Ureter (tissue), 1 donor: Measurements from ENCODE around the gene RTP2. TPM values are rescaled to one million over a fixed set of nuclear protein-coding genes. Genes with fewer than 3 reads are reported as not detected.

Experiments
- DNase-seq: peaks from one replicate; pipeline ENCODE4 v3.0.0-alpha.2; 2020; ENCODE audit warnings: low spot score
- total RNA-seq: library from RNA; stranded (reverse); gene quantifications from one replicate; pipeline ENCODE4 v1.2.4, GENCODE V29; 2023
- donor health status: DM: yes; HTN: yes; CAD: no.

RTP2 gene
- total RNA-seq = not detected

- DNase-seq = no peak
Observed at GRCh38 chr3:187702507-187703033, at the start of gene RTP2. TSS of gene RTP2 (minus strand) at chr3:187702557. CDS start at chr3:187702128, 429 bp downstream.

DNA sequence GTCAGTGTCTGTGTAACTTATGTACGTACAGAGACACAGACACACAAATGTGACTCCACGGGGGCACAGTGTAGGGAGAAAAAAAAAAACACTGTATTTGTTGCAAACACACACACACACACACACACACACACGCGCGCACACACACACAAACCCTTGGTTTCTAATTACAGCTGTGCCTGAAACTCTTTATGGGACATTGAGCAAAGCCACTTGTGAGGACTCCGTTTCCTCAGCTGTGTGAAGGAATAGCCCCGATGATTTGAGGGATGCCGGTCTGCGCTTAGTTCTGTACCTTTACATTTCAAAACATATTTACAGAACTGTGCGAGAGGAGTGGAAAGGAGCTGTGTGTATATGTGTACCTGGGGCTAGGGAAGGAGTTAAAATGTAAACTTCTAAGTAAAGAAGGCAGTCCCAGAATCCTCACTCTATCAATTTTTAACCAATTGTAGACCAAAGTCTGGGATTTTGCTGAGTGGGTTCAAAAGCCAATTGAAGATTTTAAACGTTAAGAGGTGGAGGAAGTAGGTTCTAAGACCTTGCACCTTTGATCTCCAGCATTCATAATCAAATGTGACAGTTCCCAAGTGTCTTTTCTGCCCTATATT, 48.3 kb upstream of the RTP2 start:
- no peak for DNase-seq

- peak; percentile 84 for DNase-seq
Observed at GRCh38 chr3:187750006-187750512, 47.7 kb upstream of the RTP2 start.

- peak; percentile 93 for DNase-seq
Observed at GRCh38 chr3:187748050-187748481, 45.7 kb upstream of the RTP2 start.

GRCh38 chr3:187747506-187747905, 45.1 kb upstream of the RTP2 start:
- DNase-seq = no peak

DNA sequence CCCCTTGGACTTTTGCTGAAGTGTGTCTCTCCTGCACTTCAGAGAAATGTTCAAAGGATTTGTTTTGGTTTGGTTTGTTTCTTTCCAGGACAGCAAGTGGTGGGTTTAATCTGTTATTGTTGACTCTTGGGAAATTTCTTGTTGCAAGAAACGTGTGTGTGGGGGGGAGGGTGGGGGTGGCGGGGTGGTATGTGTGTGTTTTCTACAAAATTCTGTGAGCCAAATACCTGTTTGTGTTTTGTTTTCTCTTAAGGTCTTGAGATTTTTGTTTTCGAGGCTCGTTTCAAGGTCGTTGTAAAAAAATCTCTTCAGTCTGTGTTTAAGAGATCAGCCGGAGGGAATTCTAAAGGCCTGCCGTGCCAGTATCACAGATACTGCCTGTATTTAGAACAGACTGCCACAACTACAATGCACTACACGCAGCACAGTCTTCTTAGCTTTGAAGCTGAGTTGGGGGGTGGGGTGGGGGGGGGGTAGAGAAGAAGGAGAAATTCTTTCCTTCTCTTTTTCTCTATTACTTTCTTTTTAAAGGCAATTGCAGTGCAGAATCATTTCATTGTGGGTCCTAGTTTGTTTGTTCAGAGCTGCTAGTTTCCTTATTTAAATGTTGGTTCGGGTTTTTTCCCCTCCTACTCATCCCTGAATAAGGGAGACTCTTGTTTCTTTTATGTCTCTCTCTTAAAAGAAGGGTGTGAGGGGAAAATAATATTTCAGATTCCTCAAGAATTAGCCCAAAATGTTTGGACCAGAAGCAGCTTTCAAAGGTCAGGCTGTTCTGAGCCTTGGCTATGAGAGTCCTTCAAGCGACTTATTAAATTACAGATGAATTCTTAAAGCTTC, 44.3 kb upstream of the RTP2 start:
- no peak for DNase-seq

- no peak for DNase-seq
Observed at GRCh38 chr3:187746059-187746441, 43.7 kb upstream of the RTP2 start.

- DNase-seq = peak; percentile 95
Observed at GRCh38 chr3:187745201-187746058, 43.1 kb upstream of the RTP2 start, which contains the start of gene BCL6. TSS of gene BCL6 (minus strand) at chr3:187745468. CDS start at chr3:187733693, 11,775 bp downstream.

DNA sequence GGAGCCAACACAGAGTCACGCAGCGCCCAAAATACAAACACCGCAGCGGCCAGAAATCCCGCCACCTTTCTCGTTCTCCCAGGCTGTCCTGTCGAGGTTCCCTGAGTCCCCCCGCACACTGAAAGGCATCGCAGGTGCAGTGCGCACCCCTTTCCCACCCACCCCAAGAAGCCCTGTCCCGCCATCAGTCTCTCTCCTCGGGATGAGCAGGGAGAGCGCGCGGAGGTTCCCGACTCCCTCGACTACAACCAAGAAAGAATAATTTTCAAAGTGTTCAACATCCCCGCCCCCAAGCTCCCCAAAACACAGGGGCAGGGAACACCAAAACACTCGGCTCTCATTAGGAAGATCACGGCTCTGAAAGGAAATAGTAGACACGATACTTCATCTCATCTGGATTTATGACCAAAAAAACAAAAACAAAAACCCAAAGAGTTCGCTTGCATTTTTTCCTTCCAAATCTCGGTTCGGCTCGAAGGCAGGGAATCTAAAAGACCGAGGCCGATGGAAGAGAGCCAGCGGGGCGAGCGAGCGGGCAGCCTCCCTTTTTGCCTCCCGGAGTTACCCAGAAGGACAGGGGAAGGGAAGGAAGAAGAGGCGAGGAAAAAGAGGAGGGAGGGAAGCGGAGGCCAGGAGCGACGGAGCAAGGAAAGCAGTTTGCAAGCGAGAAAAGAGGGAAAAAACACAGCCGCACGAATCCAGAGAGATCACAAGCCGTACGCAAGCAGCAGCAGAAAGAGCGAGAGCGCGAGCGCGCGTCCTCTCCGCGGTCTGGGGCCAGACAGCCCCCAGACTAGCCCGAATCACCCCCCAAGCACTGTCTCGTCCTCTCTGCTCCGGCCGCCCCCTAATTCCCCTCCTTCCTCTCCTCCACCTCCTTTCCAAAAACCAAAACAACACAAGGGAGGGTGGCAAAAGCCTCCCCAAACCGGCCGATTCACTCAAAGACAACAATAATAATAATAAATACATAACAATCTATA, 42.1 kb upstream of the RTP2 start:
- peak; percentile 66 for DNase-seq

DNA sequence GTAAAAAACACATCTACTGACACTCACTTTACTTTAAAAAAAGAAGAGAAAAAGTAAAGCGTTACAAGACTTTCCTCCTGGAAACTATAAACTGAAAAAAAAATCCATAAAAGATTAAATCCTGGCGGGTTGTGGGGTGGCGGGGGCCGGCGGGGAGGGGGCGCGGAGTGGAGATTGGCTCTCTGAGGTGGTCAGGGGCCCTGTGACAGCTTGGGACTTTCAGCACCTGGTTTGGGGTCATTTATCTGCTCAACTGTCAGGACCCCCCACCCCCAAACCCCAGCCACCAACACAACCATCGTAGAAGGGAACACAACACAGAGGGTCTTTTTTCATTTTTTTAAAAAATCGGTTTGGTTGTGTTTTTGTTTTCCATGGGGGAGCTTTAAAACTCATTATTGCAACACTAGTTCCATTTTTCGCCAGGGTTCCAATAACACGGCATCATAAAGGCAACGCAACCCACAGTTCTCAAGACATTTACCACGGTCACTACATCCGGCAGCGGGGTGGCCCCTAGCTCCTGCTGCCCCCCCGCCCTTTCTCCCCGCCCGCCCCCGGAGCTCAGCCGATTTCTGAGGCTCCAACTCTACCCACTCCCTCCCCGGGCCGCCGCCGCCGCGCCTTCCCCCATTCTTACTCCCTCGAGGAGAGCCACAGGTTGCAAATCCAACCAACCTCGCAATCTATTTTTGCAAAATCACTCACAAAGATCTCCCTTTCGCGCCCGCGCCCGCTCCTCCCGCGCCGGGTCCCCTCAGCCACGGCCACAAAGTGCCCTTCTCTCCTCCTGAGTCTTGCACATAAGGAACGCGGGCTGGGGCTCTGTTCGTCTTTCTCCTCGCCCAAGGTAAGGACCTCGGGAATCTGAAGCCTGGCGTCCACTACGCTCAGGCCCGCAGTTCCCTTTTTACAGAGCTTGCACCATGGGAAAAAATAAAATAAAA, 41.1 kb upstream of the RTP2 start:
- DNase-seq = peak; percentile 77

DNA sequence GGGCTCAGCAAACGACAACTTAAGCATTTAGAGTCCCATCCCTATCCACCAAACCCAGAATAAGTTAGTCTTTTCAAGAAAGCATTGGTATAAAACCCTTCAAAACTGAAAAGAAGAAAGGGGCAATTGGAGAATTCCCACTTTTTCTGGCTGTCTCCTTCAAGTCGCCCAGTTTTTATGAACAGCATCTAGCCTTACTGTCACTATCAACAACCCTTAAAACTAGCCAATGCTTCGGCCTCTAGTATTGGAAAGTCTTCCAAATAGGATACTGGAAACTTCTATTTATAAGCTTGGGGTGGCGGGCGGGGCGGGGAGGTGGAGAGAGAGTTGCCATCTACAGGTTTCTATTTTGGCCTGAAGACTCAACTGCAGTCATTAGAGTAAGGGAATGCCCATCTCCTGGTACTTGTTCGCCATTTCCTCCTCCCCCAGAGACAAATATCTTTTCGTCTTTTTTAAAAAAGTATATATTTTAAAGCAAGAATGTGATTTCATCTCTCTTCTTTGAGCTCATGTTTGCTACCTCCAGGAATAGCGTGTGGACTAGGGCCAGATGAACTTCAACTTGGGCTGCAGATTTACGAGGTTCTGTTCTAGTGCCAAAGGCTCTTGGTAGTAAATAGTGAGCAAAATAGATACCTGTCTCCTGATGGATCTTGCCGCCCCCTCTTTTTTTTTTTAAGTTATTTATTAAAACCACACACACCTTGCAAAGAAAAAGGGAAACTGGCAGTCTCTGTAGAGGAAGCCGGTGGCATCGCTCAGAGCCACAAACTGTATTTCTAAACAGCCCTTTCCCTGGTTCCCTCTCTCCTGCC, 40.2 kb upstream of the RTP2 start:
- DNase-seq = no peak

GRCh38 chr3:187741403-187742350, 39.3 kb upstream of the RTP2 start:
- DNase-seq = peak; percentile 82

- peak; percentile 78 for DNase-seq
Observed at GRCh38 chr3:187740421-187741399, 38.4 kb upstream of the RTP2 start.

DNA sequence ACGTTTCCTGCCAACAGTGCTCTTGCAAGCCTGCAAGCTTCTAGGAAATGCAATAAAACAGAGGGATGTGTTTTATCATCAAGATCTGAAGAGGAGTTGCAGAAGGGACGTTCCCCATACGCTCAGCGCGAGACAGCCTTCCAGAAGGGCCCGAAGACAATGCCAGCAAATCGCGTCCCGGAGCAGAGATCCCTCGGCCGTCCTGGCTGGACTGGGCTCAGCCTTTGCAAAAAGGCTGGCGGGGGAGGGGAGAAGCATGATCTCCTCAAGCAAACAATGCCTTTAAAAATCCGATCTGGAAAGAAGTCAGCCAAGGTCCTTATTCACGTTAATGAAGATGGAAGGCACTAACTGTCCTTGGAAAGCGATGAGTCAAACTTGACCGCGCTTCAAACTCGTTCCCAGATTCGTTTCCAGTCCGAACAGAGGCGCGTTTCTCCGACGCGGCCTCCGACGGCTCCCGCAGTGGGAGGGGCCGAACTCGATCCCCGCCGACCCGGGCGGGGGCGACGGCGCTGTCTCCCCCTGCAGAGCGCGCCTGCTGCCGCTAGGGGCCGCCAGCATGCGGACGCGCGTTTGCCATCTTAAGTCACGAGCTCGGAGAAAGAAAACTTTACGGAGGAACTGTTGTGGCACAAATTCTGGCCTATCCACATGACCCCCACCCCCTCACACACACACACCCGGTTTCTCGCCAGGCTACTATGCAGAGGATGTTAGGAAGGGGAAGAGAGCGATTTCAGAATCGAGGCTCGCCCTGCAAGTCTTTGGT, 37.4 kb upstream of the RTP2 start:
- peak; percentile 87 for DNase-seq

- no peak for DNase-seq
Observed at GRCh38 chr3:187739094-187739560, 36.8 kb upstream of the RTP2 start.
